GM18873 (cell line): Measurements from ENCODE around the gene LHX5.

Experiments used
- ATAC-seq: cut with Tn5 transposase; IDR thresholded peaks from one replicate; pipeline ENCODE4 v1.9.1; 2021; ENCODE audit warnings: mild to moderate bottlenecking, moderate library complexity, moderate number of reproducible peaks; ENCODE audit not compliant: unreplicated experiment, low FRiP score

LHX5 gene

DNA sequence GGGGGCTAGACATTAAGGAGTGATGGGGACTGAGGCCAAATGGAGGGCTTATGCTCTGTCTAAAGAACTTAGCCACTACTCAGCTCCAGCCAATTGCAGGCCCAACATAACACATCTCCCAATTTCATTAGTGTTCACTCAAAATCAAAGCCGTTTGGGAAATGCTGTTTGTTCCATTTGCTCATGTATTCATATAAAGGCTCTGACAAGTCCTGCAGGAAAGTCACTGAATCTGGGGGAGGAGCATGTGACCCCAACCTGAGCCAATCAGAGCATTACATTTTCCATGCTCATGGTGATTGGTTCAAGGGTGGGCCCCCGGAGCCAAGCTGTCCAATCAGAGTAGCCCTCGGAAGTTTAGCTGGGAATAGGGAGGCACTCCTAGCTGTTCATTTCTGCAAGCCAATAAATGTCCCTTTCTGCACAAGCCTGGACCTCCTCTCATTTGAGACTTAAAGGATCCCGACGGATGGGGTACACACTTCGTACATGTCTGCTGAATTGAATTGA, 28.6 kb downstream of the LHX5 start:
- no peak for ATAC-seq

- ATAC-seq, result no peak
Measured at GRCh38 chr12:113440947-113441782, 30.5 kb downstream of the LHX5 start.

DNA sequence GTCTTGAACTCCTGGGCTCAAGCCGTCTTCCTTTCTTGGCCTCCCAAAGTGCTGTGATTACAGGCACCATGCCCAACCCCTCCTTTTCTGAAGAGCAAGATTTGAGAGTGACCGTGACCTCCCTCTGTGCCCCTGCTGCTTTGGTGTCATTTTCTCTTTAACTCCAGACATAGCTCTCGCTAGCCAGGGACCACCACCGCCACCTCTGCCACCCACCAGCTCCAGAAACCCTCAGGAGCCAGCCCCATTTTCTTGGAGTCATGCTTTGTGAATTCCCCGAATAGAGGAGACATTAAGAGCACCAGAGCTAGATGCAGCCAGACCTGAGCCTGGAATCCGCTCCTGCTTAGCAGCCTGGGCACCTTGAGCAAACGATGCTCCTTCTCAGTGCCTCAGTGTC, 31.3 kb downstream of the LHX5 start:
- ATAC-seq, result no peak

DNA sequence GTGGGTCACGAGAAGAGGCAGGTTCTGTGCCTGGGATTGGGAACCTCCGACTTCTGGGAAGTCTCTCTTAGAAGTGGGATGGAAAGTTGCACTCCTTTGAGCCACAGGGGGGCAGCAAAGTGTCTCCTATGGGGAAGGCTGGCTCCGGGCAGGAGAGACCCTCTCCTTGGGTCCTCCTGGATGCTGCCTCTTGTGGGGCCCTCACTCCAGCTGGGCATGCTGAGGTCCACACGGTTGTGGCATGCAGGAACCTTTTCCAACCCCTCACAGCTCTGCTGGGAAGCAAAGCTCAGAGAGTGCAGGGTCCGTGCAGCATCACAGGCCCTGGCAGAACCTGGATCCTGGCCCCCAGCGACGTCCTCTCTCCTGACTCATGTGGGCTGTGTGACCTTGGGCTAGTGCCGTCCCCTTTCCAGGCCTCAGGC, 32.1 kb downstream of the LHX5 start:
- no peak for ATAC-seq

DNA sequence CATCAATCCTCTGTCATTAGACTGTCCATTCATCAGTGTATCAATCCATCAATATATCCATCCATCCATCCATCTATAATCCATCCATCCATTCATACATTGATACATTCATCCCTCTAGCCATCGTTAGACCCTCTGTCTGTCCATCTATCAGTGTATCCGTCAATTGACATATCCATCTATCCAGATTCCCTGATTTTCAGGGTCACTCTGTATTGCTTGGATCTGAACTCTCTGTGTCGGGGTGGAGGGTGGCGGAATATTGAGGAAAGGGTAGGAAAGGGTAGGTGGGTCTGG, 32.4 kb downstream of the LHX5 start:
- ATAC-seq, result no peak

- ATAC-seq, result no peak
Measured at GRCh38 chr12:113438523-113439300, 33.0 kb downstream of the LHX5 start.

DNA sequence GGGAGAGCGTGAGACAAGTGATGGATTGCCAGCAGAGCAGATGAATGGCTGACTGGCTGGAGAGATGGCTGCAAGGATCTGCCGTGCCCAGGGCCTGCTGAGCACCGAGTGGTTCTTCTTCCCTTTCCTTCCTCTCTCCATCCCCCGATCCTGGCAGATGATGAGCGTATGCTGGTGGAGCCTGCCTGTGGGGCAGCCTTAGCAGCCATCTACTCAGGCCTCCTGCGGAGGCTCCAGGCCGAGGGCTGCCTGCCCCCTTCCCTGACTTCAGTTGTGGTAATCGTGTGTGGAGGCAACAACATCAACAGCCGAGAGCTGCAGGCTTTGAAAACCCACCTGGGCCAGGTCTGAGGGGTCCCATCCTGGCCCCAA, 34.0 kb downstream of the LHX5 start:
- no peak for ATAC-seq

- no peak for ATAC-seq
Measured at GRCh38 chr12:113436993-113437728, 34.5 kb downstream of the LHX5 start.

- no peak for ATAC-seq
Measured at GRCh38 chr12:113436586-113436985, 35.1 kb downstream of the LHX5 start.

- no peak for ATAC-seq
Measured at GRCh38 chr12:113435367-113435766, 36.3 kb downstream of the LHX5 start.

- no peak for ATAC-seq
Measured at GRCh38 chr12:113432986-113433385, 38.7 kb downstream of the LHX5 start.

DNA sequence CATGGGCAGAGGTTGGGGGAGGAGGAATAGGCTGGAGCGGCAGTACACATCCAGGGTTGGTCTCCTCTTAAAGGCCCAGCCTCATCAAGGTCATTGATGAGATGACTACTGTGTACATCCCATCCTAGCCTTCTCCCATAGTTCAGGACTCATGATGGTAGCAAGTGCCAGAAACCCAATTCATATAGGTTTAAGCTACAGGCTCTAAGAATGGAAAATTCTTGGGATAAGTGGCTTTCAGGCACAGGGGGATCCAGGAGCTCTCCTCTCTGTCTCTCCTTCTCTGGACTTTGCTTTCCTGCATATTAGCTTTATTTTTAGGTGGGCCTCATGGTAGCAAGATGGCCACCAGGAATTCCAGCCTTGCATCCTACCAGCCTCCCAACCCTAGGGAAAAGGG, 43.2 kb downstream of the LHX5 start:
- ATAC-seq, result no peak

GRCh38 chr12:113427882-113428281, 43.8 kb downstream of the LHX5 start:
- ATAC-seq, result no peak

DNA sequence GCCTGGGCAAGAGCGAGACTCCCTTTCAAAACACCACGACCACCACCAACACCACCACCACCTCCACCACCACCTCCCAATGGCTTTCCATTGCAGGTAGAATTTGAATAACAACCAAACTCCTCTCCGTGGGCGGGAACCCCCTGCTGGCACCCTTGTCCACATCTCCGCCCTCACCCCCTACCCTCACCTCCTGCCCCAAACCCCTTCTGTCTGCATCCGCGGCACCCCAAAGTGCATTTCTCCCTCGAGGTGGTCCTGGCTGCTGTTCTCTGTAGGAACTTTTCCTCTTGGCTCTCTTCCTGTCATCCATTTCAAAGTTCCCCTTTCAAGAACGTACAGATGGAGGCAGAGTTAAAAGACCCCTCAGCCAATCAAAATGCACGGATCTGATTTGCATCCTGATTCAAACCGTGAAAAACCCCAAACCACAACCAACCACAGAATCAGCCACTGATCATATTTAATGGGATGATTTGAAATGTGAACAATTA, 45.7 kb downstream of the LHX5 start:
- no peak for ATAC-seq

DNA sequence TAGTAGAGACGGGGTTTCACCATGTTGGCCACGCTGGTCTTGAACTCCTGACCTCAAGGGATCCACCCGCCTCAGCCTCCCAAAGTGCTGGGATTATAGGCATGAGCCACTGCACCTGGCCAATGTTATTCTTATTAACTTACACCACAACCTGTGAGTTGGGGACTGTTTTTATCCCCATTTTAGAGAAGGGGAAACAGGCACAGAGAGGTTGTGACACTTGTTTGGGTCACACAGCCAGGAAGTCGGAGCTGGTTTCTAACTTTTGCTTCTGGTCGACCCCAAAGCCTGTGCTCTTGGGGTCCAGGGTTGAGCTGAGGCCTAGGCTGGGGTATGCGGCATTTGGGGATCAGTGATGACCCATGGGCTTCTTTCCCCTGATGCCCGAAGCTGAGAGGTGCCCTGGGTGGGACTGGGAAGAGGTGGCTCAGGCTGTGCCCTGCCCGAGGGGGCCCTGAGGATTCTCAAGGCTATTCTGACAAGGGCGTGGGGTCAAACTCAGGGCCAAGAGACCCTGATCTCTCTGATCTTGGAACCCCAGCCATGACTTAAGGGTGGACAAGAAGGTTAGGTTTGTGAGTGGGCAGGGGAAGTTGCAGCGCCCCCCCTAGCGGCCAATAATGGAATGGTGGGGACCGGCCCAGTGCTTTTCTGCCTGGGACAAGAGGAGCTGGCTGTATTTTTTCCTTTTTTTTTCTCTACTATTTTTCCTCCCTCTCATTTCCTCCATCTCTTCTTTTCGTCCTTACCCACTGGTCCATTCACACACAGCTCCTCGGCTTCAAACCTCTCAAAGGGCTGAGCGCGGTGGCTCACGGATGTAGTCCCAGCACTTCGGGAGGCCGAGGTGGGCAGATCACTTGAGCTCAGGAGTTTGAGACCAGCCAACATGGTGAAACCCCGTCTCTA, 46.5 kb downstream of the LHX5 start:
- no peak for ATAC-seq

DNA sequence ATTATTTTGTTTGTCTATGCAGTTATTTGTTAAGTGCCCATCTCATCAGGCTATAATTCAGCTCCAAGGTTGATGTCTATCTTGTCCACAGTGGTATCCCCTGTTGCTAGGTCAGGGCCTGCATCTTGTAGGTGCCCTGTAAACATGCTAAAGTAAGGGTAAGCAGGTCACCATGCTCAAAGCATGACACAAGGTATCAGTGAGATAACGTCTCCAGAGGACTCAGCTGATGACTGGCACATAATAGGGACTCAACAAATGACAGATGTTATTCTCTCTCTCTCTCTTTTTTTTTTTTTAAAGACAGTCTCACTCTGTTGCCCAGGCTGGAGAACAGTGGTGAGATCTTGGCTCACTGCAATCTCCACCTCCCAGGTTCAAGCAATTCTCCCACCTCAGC, 47.2 kb downstream of the LHX5 start:
- ATAC-seq, result no peak

DNA sequence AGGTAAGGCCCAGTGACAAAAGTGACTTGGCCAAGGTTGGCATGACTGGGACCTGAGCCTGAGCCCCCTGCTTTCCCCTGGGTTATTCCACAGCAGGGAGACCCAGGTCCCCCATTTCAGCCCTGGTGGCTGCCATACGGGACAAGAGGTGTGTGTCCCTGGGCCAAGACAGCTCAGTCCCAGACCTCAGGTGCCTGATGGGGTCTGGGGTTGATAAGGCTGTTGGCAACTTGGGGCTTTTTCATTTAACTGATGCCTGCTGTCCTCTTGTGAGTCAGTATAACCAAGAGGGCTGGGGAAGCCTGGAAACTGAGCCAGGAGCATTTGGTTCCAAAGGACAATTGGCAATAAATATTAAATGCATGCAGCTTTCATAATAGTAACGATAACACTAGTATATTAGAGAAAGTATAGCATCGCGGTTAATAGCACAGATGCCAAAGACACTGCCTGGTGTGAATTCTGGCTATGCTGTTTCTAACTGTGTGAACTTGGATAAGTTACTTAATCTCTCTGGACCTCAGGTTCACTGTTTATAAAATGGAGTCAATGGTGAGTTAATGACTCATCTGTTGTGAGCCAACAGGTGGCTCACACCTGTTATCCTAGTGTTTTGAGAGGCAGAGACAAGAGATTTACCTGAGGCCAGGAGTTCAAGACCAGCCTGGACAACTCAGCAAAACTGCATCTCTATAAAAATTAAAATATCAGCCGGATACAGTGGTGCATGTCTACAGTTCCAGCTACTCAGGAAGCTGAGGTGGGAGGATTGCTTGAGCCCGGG, 48.6 kb downstream of the LHX5 start:
- ATAC-seq, result no peak

- ATAC-seq, result peak; percentile 83
Measured at GRCh38 chr12:113422030-113422885, 49.4 kb downstream of the LHX5 start, which contains the start of gene SDSL. SDSL (plus strand) TSS chr12:113422380; CDS start chr12:113427983, 5,603 bp downstream.
